HG03460 (cell line): ENCODE results near the gene KCTD17.

ENCODE experiments used
- ATAC-seq: cut with Tn5 transposase; IDR thresholded peaks from one replicate; pipeline ENCODE4 v1.9.1; 2021; ENCODE audit not compliant: unreplicated experiment

KCTD17 gene

GRCh38 chr22:37020192-37020479, 31.4 kb upstream of the KCTD17 start:
- no peak for ATAC-seq

GRCh38 chr22:37021041-37021440, 30.5 kb upstream of the KCTD17 start:
- no peak for ATAC-seq

GRCh38 chr22:37021710-37022482, 29.6 kb upstream of the KCTD17 start:
- no peak for ATAC-seq

DNA sequence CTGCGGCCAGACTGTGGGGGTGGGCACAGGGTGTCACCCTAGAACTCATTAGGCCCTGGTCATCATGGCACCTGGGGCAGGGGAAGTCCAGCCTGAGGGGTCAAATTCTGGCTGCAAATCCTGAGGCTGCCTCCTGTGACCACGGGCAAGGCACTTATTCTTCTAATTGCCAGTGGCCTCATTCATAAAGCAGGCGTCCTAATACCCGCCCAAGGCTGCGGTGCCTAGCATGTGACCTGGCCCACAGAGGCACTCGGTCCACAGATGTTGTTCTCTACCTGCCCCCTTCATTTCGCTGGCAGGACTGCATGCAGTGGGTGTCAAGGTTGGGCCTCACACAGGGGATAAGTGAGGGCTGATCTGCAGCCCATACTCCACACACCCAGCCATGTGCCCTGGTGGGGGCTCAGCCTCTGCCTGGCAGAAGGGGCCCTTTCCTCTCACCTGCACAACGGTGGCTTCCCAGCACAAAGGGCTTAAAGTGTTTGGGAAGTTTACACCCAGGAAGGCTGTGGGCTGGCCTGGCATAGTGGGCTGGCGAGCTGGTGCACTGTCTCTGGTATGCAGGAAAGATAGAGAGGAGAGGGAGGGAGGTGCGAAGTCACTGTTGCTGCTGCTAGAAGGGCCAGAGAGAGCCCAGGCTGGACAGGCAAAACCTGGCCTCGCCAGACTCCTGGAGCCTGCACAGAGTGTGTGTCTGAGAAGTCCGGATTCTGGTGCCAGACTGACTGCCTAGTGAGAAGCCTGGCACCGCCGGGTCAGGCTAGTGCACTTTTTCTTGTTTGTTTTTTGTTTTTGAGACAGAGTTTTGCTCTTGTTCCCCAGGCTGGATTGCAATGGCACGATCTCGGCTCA, 28.8 kb upstream of the KCTD17 start:
- ATAC-seq: no peak

- no peak for ATAC-seq
Measured at GRCh38 chr22:37023743-37024338, 27.7 kb upstream of the KCTD17 start.

GRCh38 chr22:37024339-37025157, 27.0 kb upstream of the KCTD17 start:
- no peak for ATAC-seq

- no peak for ATAC-seq
Measured at GRCh38 chr22:37025500-37026070, 26.0 kb upstream of the KCTD17 start.

- ATAC-seq: no peak
Measured at GRCh38 chr22:37026325-37026724, 25.2 kb upstream of the KCTD17 start.

GRCh38 chr22:37027556-37027955, 24.0 kb upstream of the KCTD17 start:
- no peak for ATAC-seq

DNA sequence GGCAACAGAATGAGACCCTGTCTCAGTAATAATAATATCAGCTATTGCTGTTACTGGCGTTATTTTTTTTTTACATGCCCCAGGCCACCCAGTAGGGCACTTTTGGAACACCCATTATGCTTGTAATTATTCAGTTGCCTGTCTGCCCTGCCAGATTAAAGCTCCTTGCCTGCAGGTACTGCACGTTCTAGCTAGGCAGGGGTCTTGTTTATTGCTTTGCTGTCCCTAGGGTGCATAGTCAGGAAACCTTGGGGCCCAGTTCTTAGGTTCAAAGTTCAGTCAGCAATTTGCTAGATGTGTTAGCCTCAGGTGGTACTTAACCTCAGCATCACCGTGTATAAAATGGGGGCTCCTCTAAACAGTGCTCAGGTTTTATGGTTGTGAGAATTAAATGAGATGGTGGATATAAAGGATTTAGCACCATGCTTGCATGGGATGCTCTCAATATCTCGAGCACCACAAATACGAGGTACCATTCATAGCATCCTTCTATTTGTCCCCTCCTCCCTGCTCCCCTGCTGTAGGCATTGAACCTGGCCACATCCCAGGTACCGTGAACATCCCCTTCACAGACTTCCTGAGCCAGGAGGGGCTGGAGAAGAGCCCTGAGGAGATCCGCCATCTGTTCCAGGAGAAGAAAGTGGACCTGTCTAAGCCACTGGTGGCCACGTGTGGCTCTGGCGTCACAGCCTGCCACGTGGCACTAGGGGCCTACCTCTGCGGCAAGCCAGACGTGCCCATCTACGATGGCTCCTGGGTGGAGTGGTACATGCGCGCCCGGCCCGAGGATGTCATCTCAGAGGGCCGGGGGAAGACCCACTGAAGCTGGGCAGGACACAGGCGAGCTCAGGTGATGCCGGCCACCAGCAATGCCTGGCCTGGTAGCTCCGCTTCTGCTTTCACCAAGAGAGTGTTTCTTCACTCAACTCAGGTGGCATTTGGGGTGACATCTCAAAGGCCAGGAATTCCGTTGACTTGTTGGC, 22.6 kb upstream of the KCTD17 start:
- no peak for ATAC-seq

DNA sequence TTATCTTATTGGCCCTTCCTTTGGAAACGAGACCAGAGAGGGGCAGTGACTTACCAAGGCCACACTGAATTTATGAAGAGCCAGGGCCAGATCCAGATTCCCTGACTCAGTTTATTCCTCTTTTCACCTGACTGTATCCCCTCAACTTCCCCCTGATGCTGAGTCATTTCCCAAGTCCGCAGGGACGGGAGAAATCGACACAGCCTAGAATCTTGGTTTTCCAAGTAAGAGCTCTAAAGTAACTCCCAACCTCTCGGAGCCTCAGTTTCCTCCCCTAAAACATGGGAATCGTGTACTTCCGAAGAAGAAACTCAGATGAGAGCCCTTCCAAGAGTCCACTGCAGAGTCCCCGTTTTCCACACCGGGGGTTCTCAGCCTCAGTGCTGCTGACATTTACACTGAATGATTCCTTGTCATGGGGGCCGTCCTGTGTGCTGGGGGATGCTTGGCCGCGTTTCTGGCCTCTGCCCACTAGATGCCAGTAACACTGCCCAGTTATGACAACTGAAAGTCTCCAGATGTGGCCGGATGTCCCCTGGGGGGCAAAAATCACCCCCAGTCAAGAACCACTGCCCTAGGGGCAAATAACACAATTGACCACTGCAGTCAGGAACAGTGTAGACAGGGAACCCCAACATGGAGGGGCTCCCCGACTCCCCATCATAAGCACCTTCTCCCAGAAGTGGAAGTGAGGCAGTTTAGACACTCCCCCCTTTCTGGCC, 20.8 kb upstream of the KCTD17 start:
- ATAC-seq: no peak

- no peak for ATAC-seq
Measured at GRCh38 chr22:37032134-37032534, 19.4 kb upstream of the KCTD17 start.

- ATAC-seq: no peak
Measured at GRCh38 chr22:37032535-37033460, 18.7 kb upstream of the KCTD17 start.

DNA sequence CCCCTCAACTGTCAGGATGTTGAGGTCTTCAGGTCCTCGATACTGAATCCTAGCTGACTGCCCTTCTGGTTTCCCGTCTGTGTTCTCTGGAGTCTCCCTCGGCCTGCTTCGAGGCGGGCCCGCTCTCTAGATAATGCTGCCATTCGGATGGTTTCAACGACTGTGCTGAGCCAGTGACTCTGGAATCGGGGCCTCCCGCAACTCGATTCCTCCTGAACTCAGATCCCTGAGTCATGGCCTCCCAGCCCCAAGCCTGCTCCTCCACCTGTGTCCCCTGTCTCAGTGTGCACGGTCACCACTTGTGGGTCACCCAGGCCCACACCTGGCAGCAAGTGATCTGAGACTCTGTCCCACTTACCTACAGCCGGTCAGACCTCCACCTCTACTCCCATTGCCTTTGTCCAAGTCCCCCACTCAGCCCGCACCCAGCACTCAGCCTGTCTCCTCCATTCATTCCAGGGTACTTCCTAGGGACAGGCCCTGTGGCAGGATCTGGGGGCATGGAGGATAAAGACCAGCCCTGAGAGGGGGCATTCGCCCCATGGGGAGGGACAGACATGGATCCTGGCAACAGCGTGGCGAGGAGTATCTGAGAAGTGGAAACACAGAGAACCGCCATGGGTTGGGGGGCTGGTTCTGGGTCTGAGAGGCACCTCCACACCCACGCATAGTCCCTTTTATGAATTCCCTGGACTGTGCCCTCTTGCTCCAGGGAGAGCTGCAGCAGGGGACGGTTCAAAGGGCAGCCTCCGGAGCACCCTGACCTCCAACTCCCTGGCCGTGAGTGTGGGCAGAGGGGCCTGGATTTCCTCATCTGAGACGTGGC, 17.7 kb upstream of the KCTD17 start:
- ATAC-seq: no peak

GRCh38 chr22:37036655-37037377, 14.7 kb upstream of the KCTD17 start:
- ATAC-seq: no peak

- no peak for ATAC-seq
Measured at GRCh38 chr22:37037669-37038068, 13.9 kb upstream of the KCTD17 start.
